WTC11 (cell line): Measurements from ENCODE around the gene CTSK. TPM values are rescaled to one million over a fixed set of nuclear protein-coding genes. Genes with fewer than 3 reads are reported as not detected.

Experiments
- ATAC-seq: fragments of 200-7000 bp; cut with Tn5 transposase; 2 replicates; pipeline ENCODE4 v1.10.0; 2021; ENCODE audit warnings: mild to moderate bottlenecking, moderate library complexity
- CTCF ChIA-PET: fragments of 300-600 bp; sonication (Branson Sonifier 250); formaldehyde crosslinking; loops from one replicate; lab custom pipeline; 2021; ENCODE audit warnings: antibody characterized with exemption; lab: Charles Lee
- POLR2A ChIA-PET: fragments of 350-600 bp; sonication (Branson Sonifier 250); formaldehyde crosslinking; loops from one replicate; lab custom pipeline; 2021; ENCODE audit warnings: antibody characterized with exemption; lab: Charles Lee
- DNase-seq: peaks from one replicate; pipeline ENCODE4 v3.0.0; 2021; ENCODE audit warnings: low spot score
- H3K27ac Mint-ChIP-seq: 2 replicates; pipeline ENCODE4 v1.8.0; 2021; ENCODE audit warnings: mixed read lengths
- H3K27me3 Mint-ChIP-seq: 2 replicates; pipeline ENCODE4 v1.8.0; 2021; ENCODE audit warnings: low read depth, mild to moderate bottlenecking, moderate library complexity, mixed read lengths
- H3K36me3 Mint-ChIP-seq: 2 replicates; pipeline ENCODE4 v1.8.0; 2021; ENCODE audit warnings: mixed read lengths
- H3K4me1 Mint-ChIP-seq: 2 replicates; pipeline ENCODE4 v1.8.0; 2022; ENCODE audit warnings: mixed read lengths
- H3K4me3 Mint-ChIP-seq: 2 replicates; pipeline ENCODE4 v1.8.0; 2021; ENCODE audit warnings: mild to moderate bottlenecking, moderate library complexity, mixed read lengths
- H3K9me3 Mint-ChIP-seq: 2 replicates; pipeline ENCODE4 v1.8.0; 2021; ENCODE audit warnings: mixed read lengths
- ATF1 ChIP-seq: sonication (generic); formaldehyde crosslinking; IDR thresholded peaks from 2 replicates; pipeline ENCODE4 v1.8.1; 2023; ENCODE audit warnings: mild to moderate bottlenecking, moderate library complexity, missing genetic modification reagents
- NR3C1 ChIP-seq: sonication (generic); formaldehyde crosslinking; conservative IDR thresholded peaks from 2 replicates; pipeline ENCODE4 v1.8.1; 2023; ENCODE audit warnings: low read depth, mild to moderate bottlenecking, missing genetic modification reagents
- SOX15 ChIP-seq: fragments of 250-450 bp; sonication (Bioruptor Pico); IDR thresholded peaks from 2 replicates; pipeline ENCODE4 v1.9.0; 2021; ENCODE audit warnings: mild to moderate bottlenecking
- SP1 ChIP-seq: sonication (generic); formaldehyde crosslinking; conservative IDR thresholded peaks from 2 replicates; pipeline ENCODE4 v1.8.1; 2022; ENCODE audit warnings: missing genetic modification reagents
- TP53 ChIP-seq: sonication (generic); formaldehyde crosslinking; IDR thresholded peaks from 2 replicates; pipeline ENCODE4 v1.8.1; 2023; ENCODE audit warnings: mild to moderate bottlenecking, missing genetic modification reagents
- ZNF317 ChIP-seq: sonication (generic); formaldehyde crosslinking; IDR thresholded peaks from 2 replicates; pipeline ENCODE4 v1.8.1; 2023; ENCODE audit warnings: low read depth, mild to moderate bottlenecking, moderate library complexity, missing genetic modification reagents, borderline replicate concordance
- total RNA-seq: library from RNA; stranded (reverse); gene quantifications from 3 replicates; pipeline ENCODE4 v1.2.3, GENCODE V29; 2021
- TF ChIP-seq, protein P1 (sequence below): fragments of 250-450 bp; sonication (Bioruptor Pico); IDR thresholded peaks from 2 replicates; pipeline ENCODE4 v1.9.0; 2021; ENCODE audit warnings: moderate library complexity, mild to moderate bottlenecking, inconsistent platforms, borderline replicate concordance
- TF ChIP-seq, protein P2 (sequence below): fragments of 250-450 bp; sonication (Bioruptor Pico); IDR thresholded peaks from 2 replicates; pipeline ENCODE4 v2.1.2; 2022; ENCODE audit warnings: mild to moderate bottlenecking, moderate library complexity
- TF ChIP-seq, protein P3 (sequence below): sonication (generic); formaldehyde crosslinking; IDR thresholded peaks from 2 replicates; pipeline ENCODE4 v1.8.0; 2022; ENCODE audit warnings: mild to moderate bottlenecking, missing genetic modification reagents
- TF ChIP-seq, protein P4 (sequence below): sonication (generic); formaldehyde crosslinking; IDR thresholded peaks from 2 replicates; pipeline ENCODE4 v1.8.0; 2023; ENCODE audit warnings: missing genetic modification reagents, mild to moderate bottlenecking, borderline replicate concordance

CTSK gene
- total RNA-seq, 1 experiment from 2014 or later: 9.4 TPM

DNA sequence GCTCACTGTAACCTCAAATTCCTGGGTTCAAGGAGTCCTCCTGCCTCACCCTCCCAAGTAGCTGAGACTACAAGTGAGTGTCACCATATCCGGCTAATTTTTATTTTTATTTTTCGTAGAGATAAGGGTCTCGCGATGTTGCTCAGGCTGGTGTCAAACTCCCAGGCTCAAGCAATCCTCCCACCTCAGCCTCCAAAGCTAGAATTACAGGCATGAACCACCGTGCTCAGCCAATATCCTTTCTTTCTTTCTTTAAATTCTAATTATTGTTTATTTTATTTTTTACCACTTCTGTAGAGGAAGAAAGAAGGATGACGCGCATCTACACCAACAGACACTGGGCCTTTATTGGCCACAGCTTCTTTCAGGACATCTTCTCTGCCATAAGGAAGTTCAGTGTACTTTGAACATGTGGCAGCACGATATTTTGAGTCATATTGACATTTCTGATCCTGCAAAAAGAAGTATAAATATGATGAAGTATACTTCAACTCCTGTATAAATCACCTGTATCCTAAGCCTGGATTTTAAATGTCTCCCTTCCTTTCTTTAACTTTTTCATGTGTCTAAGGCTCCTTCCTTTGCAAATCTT, 58.2 kb downstream of the CTSK start:
- no peak overlapping the region for H3K4me3 Mint-ChIP-seq
- ATAC-seq (no peak), DNase-seq (no peak)
- no peaks in the 10 kb centered on the region for H3K9me3 Mint-ChIP-seq
- no peak overlapping the region for H3K27ac Mint-ChIP-seq
- H3K27me3 Mint-ChIP-seq: no peaks in the 10 kb centered on the region
- ChIA-PET POLR2A (no interaction called here), CTCF (no interaction called here)
- H3K36me3 Mint-ChIP-seq: no peaks in the 10 kb centered on the region
- TF ChIP-seq ZNF317 (CRISPR knock-in tag): no peak
- TF ChIP-seq ATF1 (CRISPR knock-in tag): no peak
- TF ChIP-seq TP53 (CRISPR knock-in tag): no peak
- TF ChIP-seq, protein P1, sequence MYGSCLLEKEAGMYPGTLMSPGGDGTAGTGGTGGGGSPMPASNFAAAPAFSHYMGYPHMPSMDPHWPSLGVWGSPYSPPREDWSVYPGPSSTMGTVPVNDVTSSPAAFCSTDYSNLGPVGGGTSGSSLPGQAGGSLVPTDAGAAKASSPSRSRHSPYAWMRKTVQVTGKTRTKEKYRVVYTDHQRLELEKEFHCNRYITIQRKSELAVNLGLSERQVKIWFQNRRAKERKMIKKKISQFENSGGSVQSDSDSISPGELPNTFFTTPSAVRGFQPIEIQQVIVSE (CRISPR knock-in tag): no peak
- TF ChIP-seq, protein P2, sequence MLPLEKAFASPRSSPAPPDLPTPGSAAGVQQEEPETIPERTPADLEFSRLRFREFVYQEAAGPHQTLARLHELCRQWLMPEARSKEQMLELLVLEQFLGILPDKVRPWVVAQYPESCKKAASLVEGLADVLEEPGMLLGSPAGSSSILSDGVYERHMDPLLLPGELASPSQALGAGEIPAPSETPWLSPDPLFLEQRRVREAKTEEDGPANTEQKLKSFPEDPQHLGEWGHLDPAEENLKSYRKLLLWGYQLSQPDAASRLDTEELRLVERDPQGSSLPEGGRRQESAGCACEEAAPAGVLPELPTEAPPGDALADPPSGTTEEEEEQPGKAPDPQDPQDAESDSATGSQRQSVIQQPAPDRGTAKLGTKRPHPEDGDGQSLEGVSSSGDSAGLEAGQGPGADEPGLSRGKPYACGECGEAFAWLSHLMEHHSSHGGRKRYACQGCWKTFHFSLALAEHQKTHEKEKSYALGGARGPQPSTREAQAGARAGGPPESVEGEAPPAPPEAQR: no peak
- TF ChIP-seq, protein P3, sequence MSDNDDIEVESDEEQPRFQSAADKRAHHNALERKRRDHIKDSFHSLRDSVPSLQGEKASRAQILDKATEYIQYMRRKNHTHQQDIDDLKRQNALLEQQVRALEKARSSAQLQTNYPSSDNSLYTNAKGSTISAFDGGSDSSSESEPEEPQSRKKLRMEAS (CRISPR knock-in tag): no peak
- TF ChIP-seq SP1 (CRISPR knock-in tag): no peak
- TF ChIP-seq, protein P4, sequence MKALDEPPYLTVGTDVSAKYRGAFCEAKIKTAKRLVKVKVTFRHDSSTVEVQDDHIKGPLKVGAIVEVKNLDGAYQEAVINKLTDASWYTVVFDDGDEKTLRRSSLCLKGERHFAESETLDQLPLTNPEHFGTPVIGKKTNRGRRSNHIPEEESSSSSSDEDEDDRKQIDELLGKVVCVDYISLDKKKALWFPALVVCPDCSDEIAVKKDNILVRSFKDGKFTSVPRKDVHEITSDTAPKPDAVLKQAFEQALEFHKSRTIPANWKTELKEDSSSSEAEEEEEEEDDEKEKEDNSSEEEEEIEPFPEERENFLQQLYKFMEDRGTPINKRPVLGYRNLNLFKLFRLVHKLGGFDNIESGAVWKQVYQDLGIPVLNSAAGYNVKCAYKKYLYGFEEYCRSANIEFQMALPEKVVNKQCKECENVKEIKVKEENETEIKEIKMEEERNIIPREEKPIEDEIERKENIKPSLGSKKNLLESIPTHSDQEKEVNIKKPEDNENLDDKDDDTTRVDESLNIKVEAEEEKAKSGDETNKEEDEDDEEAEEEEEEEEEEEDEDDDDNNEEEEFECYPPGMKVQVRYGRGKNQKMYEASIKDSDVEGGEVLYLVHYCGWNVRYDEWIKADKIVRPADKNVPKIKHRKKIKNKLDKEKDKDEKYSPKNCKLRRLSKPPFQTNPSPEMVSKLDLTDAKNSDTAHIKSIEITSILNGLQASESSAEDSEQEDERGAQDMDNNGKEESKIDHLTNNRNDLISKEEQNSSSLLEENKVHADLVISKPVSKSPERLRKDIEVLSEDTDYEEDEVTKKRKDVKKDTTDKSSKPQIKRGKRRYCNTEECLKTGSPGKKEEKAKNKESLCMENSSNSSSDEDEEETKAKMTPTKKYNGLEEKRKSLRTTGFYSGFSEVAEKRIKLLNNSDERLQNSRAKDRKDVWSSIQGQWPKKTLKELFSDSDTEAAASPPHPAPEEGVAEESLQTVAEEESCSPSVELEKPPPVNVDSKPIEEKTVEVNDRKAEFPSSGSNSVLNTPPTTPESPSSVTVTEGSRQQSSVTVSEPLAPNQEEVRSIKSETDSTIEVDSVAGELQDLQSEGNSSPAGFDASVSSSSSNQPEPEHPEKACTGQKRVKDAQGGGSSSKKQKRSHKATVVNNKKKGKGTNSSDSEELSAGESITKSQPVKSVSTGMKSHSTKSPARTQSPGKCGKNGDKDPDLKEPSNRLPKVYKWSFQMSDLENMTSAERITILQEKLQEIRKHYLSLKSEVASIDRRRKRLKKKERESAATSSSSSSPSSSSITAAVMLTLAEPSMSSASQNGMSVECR: no peak
- 0 out of 2 replicates have a peak, but pooled peaks cover 2% of the 10 kb centered on the region for H3K4me1 Mint-ChIP-seq

DNA sequence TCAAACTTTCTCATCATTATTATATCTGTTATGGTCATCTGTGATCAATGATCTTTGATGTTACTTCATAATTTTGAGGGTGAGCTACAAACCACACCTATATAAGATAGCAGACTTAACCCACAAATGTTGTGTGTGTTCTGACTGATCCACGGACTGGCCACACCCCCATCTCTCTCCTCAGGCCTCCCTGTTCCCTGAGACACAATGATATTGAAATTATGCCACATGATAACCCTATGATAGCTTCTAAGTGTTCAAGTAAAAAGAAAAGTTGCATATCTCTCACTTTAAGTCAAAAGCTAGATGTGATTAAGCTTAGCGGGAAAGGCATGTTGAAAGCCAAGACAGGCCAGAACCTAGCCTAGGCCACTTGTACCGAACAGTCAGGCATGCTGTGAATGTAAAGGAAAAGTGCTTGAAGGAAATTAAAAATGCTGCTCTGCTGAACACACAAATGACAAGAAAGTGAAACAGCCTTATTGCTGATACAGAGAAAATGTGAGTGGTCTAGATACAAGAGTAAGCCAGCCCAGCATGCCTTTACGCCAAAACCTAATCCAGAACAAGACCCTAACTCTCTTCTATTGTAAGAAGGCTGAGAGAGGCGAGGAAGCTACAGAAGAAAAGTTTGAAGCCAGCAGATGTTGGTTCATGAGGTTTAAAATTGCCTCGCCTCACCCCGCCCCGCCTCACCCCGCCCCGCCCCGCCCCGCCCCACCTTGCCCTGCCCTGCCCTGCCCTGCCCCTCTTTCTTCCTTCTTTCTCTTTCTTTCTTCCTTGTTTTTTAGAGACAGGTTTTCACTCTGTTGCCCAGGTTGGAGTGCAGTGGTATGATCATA, 59.0 kb downstream of the CTSK start:
- POLR2A ChIA-PET: no interaction called here

More for the DNA sequence above, 59.0 kb downstream of the CTSK start:
- no peaks in the 10 kb centered on the region for H3K36me3 Mint-ChIP-seq
- CTCF ChIA-PET: no interaction called here
- no peak for ATAC-seq
- H3K4me1 Mint-ChIP-seq: 0 out of 2 replicates have a peak, but pooled peaks cover 2% of the 10 kb centered on the region
- DNase-seq: no peak
- no peak overlapping the region for H3K4me3 Mint-ChIP-seq
- no peak for TF ChIP-seq TP53 (CRISPR knock-in tag)
- TF ChIP-seq SOX15 (CRISPR knock-in tag): no peak
- no peak for TF ChIP-seq NR3C1 (CRISPR knock-in tag)
- H3K9me3 Mint-ChIP-seq: no peaks in the 10 kb centered on the region
- no peaks in the 10 kb centered on the region for H3K27me3 Mint-ChIP-seq
- H3K27ac Mint-ChIP-seq: no peak overlapping the region

Other genes starting within 250 kb of the CTSK start
- 191 to 212 TPM (median 204 TPM) in 3 replicates for gene MCL1, start 228.7 kb downstream of the CTSK start, total RNA-seq
- 219 to 254 TPM (median 224 TPM) in 3 replicates for gene ENSA, start 178.6 kb downstream of the CTSK start, total RNA-seq
- gene GOLPH3L, start 111.1 kb downstream of the CTSK start, total RNA-seq: 39.5 to 46.1 TPM (median 43.3 TPM) in 3 replicates
- not detected in 3 replicates for gene HORMAD1, start 87.4 kb downstream of the CTSK start, total RNA-seq
- gene CTSS, start 42.5 kb downstream of the CTSK start, total RNA-seq: 0.66 to 1.1 TPM (median 0.71 TPM) in 3 replicates
- 30.7 to 35.0 TPM (median 33.8 TPM) in 3 replicates for gene ARNT, start 68.3 kb upstream of the CTSK start, total RNA-seq
- not detected in 3 replicates for gene CTXND2, start 78.9 kb upstream of the CTSK start, total RNA-seq
- 48.1 to 53.1 TPM (median 48.8 TPM) in 3 replicates for gene SETDB1, start 118.1 kb upstream of the CTSK start, total RNA-seq
- gene CERS2, start 166.6 kb upstream of the CTSK start, total RNA-seq: 182 to 203 TPM (median 200 TPM) in 3 replicates
- 1.5 to 1.6 TPM (median 1.6 TPM) in 3 replicates for gene ANXA9, start 174.0 kb upstream of the CTSK start, total RNA-seq
- gene MINDY1, start 198.6 kb upstream of the CTSK start, total RNA-seq: 10.1 to 11.2 TPM (median 11.0 TPM) in 3 replicates
- gene PRUNE1, start 200.2 kb upstream of the CTSK start, total RNA-seq: 24.5 to 29.6 TPM (median 28.5 TPM) in 3 replicates
- 2.5 to 4.0 TPM (median 3.8 TPM) in 3 replicates for gene BNIPL, start 228.3 kb upstream of the CTSK start, total RNA-seq
- 2.9 to 5.4 TPM (median 3.6 TPM) in 3 replicates for gene C1orf56, start 239.5 kb upstream of the CTSK start, total RNA-seq